ENCODE data around the gene ABLIM2.

The ABLIM2 gene

GRCh38 chr4:8039290-8039689 lies 119.3 kb downstream of the ABLIM2 start:
- DNase-seq = peak; percentile 9

- DNase-seq = no peak
These were observed 119.8 kb downstream of the ABLIM2 start for GRCh38 chr4:8038719-8039251.

GRCh38 chr4:8038083-8038482 lies 120.5 kb downstream of the ABLIM2 start:
- no peak for DNase-seq

- no peak for DNase-seq
These were observed 121.4 kb downstream of the ABLIM2 start for GRCh38 chr4:8037150-8037769.

GRCh38 chr4:8035371-8035780 lies 123.2 kb downstream of the ABLIM2 start:
- peak; percentile 55 for DNase-seq

GRCh38 chr4:8033829-8034528 lies 124.6 kb downstream of the ABLIM2 start:
- no peak for DNase-seq

- no peak for DNase-seq
These were observed 125.4 kb downstream of the ABLIM2 start for GRCh38 chr4:8033067-8033755.

- no peak for DNase-seq
These were observed 126.2 kb downstream of the ABLIM2 start for GRCh38 chr4:8032381-8032780.

- DNase-seq = no peak
These were observed 128.4 kb downstream of the ABLIM2 start for GRCh38 chr4:8030121-8030781.

GRCh38 chr4:8029689-8030088 lies 128.9 kb downstream of the ABLIM2 start:
- DNase-seq = no peak

- no peak for DNase-seq
These were observed 129.6 kb downstream of the ABLIM2 start for GRCh38 chr4:8028884-8029568.

GRCh38 chr4:8028368-8028767 lies 130.2 kb downstream of the ABLIM2 start:
- DNase-seq = no peak

GRCh38 chr4:8026453-8026852 lies 132.2 kb downstream of the ABLIM2 start:
- DNase-seq = no peak

- no peak for DNase-seq
These were observed 132.9 kb downstream of the ABLIM2 start for GRCh38 chr4:8025668-8026067.

GRCh38 chr4:8024073-8024786 lies 134.4 kb downstream of the ABLIM2 start:
- no peak for DNase-seq

GRCh38 chr4:8023696-8024033 lies 134.9 kb downstream of the ABLIM2 start:
- DNase-seq = no peak

GRCh38 chr4:8022767-8023695 lies 135.6 kb downstream of the ABLIM2 start:
- no peak for DNase-seq

GRCh38 chr4:8021796-8022195 lies 136.8 kb downstream of the ABLIM2 start:
- no peak for DNase-seq

- DNase-seq = no peak
These were observed 138.9 kb downstream of the ABLIM2 start for GRCh38 chr4:8019396-8020365.

- no peak for DNase-seq
These were observed 142.1 kb downstream of the ABLIM2 start for GRCh38 chr4:8016527-8016926.

All from NCI-H1436 treated with DMSO at 0.1 percent for 48 hours (cell line).